ENCODE results near the gene COX8C.

Gene COX8C

GRCh38 chr14:93323600-93324174 lies 23.3 kb upstream of the COX8C start:
- Histone ChIP-seq H3K4me2 (ENCODE audit: insufficient read depth, low read length) (no peak overlapping the region), H2AFZ (ENCODE audit: low read depth, low read length) (no peak overlapping the region), H3K4me1 (ENCODE audit: insufficient read depth, low read length) (no peaks in the 10 kb centered on the region), H3K27me3 (ENCODE audit: insufficient read depth, low read length, poor library complexity) (no peaks in the 10 kb centered on the region), H3K9me3 (ENCODE audit: insufficient read depth, low read length, severe bottlenecking) (no peaks in the 10 kb centered on the region), H3K27ac (ENCODE audit: low read length) (no peak overlapping the region), H3K9ac (ENCODE audit: low read depth, low read length) (no peak overlapping the region), H3K4me3 (ENCODE audit: low read depth in 1 of 2, low read length in 2 of 2) (no peak overlapping the region), H3K79me2 (ENCODE audit: insufficient read depth, low read length) (peaks cover 97% of the 10 kb centered on the region), H4K20me1 (ENCODE audit: insufficient read depth, low read length) (peaks cover 31% of the 10 kb centered on the region), H3K36me3 (ENCODE audit: insufficient read depth, low read length) (peaks cover 3% of the 10 kb centered on the region; the same call in 1 of the 2 replicates)
- DNase-seq (no peak), ATAC-seq (ENCODE audit: insufficient read depth, low read depth) (no peak)
- TF ChIP-seq, protein P1, sequence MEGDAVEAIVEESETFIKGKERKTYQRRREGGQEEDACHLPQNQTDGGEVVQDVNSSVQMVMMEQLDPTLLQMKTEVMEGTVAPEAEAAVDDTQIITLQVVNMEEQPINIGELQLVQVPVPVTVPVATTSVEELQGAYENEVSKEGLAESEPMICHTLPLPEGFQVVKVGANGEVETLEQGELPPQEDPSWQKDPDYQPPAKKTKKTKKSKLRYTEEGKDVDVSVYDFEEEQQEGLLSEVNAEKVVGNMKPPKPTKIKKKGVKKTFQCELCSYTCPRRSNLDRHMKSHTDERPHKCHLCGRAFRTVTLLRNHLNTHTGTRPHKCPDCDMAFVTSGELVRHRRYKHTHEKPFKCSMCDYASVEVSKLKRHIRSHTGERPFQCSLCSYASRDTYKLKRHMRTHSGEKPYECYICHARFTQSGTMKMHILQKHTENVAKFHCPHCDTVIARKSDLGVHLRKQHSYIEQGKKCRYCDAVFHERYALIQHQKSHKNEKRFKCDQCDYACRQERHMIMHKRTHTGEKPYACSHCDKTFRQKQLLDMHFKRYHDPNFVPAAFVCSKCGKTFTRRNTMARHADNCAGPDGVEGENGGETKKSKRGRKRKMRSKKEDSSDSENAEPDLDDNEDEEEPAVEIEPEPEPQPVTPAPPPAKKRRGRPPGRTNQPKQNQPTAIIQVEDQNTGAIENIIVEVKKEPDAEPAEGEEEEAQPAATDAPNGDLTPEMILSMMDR (IDR thresholded peaks at IDR 0.05; ENCODE audit: borderline replicate concordance, extremely low read depth, low read length, poor library complexity, severe bottlenecking), result no peak

DNA sequence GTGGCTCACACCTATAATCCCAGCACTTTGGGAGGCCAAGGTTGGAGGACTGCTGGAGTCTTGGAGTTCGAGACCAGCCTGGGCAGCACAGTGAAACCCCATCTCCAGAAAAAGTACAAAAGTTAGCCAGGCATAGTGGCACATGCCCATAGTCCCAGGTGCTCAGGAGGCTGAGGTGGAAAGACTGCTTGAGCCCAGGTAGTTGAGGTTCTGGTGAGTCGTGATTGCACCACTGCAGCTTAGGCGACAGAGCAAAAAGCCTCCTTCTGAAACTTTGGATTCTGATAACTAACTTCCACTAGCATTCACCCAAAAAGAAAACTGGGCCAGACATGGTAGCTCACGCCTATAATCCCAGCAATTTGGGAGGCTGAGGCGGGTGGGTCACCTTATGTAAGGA lies 20.8 kb upstream of the COX8C start:
- Histone ChIP-seq H3K9me3 (ENCODE audit: insufficient read depth, low read length, severe bottlenecking) (no peaks in the 10 kb centered on the region), H3K9ac (ENCODE audit: low read depth, low read length) (no peak overlapping the region), H4K20me1 (ENCODE audit: insufficient read depth, low read length) (peaks cover 24% of the 10 kb centered on the region), H3K4me1 (ENCODE audit: insufficient read depth, low read length) (peaks cover 15% of the 10 kb centered on the region), H3K36me3 (ENCODE audit: insufficient read depth, low read length) (peaks cover 3% of the 10 kb centered on the region; the same call in 1 of the 2 replicates), H3K79me2 (ENCODE audit: insufficient read depth, low read length) (peaks cover 99% of the 10 kb centered on the region), H3K4me3 (ENCODE audit: low read depth in 1 of 2, low read length in 2 of 2) (no peak overlapping the region), H3K27me3 (ENCODE audit: insufficient read depth, low read length, poor library complexity) (no peaks in the 10 kb centered on the region), H2AFZ (ENCODE audit: low read depth, low read length) (no peak overlapping the region), H3K4me2 (ENCODE audit: insufficient read depth, low read length) (no peak overlapping the region), H3K27ac (ENCODE audit: low read length) (no peak overlapping the region)
- TF ChIP-seq, protein P1 (IDR thresholded peaks at IDR 0.05; ENCODE audit: borderline replicate concordance, extremely low read depth, low read length, poor library complexity, severe bottlenecking), result no peak
- TF ChIP-seq EZH2 (IDR thresholded peaks at IDR 0.05; ENCODE audit: borderline replicate concordance, low read depth, low read length, severe bottlenecking), result no peak
- no peak for DNase-seq
- ATAC-seq (ENCODE audit: insufficient read depth, low read depth), result no peak

GRCh38 chr14:93328546-93328945 lies 18.4 kb upstream of the COX8C start:
- Histone ChIP-seq H3K79me2 (ENCODE audit: insufficient read depth, low read length) (peaks cover 92% of the 10 kb centered on the region), H4K20me1 (ENCODE audit: insufficient read depth, low read length) (peaks cover 24% of the 10 kb centered on the region), H2AFZ (ENCODE audit: low read depth, low read length) (no peak overlapping the region), H3K9me3 (ENCODE audit: insufficient read depth, low read length, severe bottlenecking) (no peaks in the 10 kb centered on the region), H3K27me3 (ENCODE audit: insufficient read depth, low read length, poor library complexity) (no peaks in the 10 kb centered on the region), H3K4me2 (ENCODE audit: insufficient read depth, low read length) (no peak overlapping the region), H3K9ac (ENCODE audit: low read depth, low read length) (no peak overlapping the region), H3K4me3 (ENCODE audit: low read depth in 1 of 2, low read length in 2 of 2) (no peak overlapping the region), H3K4me1 (ENCODE audit: insufficient read depth, low read length) (peaks cover 28% of the 10 kb centered on the region), H3K27ac (ENCODE audit: low read length) (no peak overlapping the region), H3K36me3 (ENCODE audit: insufficient read depth, low read length) (no peaks in the 10 kb centered on the region; the same call in 1 of the 2 replicates)
- DNase-seq (no peak), ATAC-seq (ENCODE audit: insufficient read depth, low read depth) (no peak)
- TF ChIP-seq, protein P1 (IDR thresholded peaks at IDR 0.05; ENCODE audit: borderline replicate concordance, extremely low read depth, low read length, poor library complexity, severe bottlenecking), result no peak
- TF ChIP-seq EZH2 (IDR thresholded peaks at IDR 0.05; ENCODE audit: borderline replicate concordance, low read depth, low read length, severe bottlenecking), result no peak

Measured in DND-41 (cell line).